ENCODE measurements around the gene IDH3A. TPM values are rescaled to one million over a fixed set of nuclear protein-coding genes. Genes with fewer than 3 reads are reported as not detected.

The IDH3A gene
- total RNA-seq, 1 experiment from 2014 or later, result 115 TPM

Other genes with a start within 250 kb of the IDH3A start
- gene TBC1D2B, start 71.7 kb upstream of the IDH3A start, total RNA-seq (2021; ENCODE audit: unreplicated experiment), result 16.6 TPM
- not detected for gene SH2D7, start 56.8 kb upstream of the IDH3A start, total RNA-seq (2021; ENCODE audit: unreplicated experiment)
- gene CIB2, start 17.9 kb upstream of the IDH3A start, total RNA-seq (2021; ENCODE audit: unreplicated experiment), result 17.3 TPM
- 0.71 TPM for gene ACSBG1, start 85.2 kb downstream of the IDH3A start, total RNA-seq (2021; ENCODE audit: unreplicated experiment)
- gene DNAJA4, start 115.2 kb downstream of the IDH3A start, total RNA-seq (2021; ENCODE audit: unreplicated experiment), result 66.6 TPM
- 57.1 TPM for gene SKIC8, start 150.2 kb downstream of the IDH3A start, total RNA-seq (2021; ENCODE audit: unreplicated experiment)
- 0.47 TPM for gene CRABP1, start 191.0 kb downstream of the IDH3A start, total RNA-seq (2021; ENCODE audit: unreplicated experiment)